Caco-2 (cell line): ENCODE measurements around the gene HIPK2. TPM values are rescaled to one million over a fixed set of nuclear protein-coding genes. Genes with fewer than 3 reads are reported as not detected.

ENCODE experiments used
- BruUV-seq: library from RNA; stranded (reverse); fragments of 400-500 nt; replicated peaks from 2 replicates; lab custom pipeline; 2021; lab: Mats Ljungman, UMichigan
- CTCF ChIA-PET: fragments of 300-600 bp; sonication (Branson Sonifier 250); formaldehyde crosslinking; loops from one replicate; lab custom pipeline; 2022; ENCODE audit warnings: antibody characterized with exemption; lab: Charles Lee
- POLR2A ChIA-PET: fragments of 300-600 bp; sonication (Branson Sonifier 250); formaldehyde crosslinking; loops from one replicate; lab custom pipeline; 2022; ENCODE audit warnings: antibody characterized with exemption; lab: Charles Lee
- DNase-seq, 2 experiments: peaks; one replicate each; pipeline versions ENCODE4 v3.0.0 to v3.0.0-alpha.2; 2020 to 2022
- H3K27me3 ChIP-seq: replicated peaks from 2 replicates; pipeline ENCODE4 v1.6.0; 2011; ENCODE audit warnings: low read length; ENCODE audit not compliant: control insufficient read depth, insufficient read depth
- H3K36me3 ChIP-seq: 2 replicates; pipeline ENCODE4 v1.5.1; 2011; ENCODE audit warnings: low read length; ENCODE audit not compliant: control insufficient read depth, insufficient read depth
- H3K4me1 ChIP-seq: fragments of 250-450 bp; sonication (Bioruptor Pico); 2 replicates; pipeline ENCODE4 v1.5.1; 2020; ENCODE audit warnings: mild to moderate bottlenecking
- H3K4me3 ChIP-seq: 2 replicates; pipeline ENCODE4 v1.5.1; 2011; ENCODE audit warnings: low read depth, mild to moderate bottlenecking, control low read depth, low read length
- H3K9me3 ChIP-seq: fragments of 250-450 bp; sonication (Bioruptor Pico); 2 replicates; pipeline ENCODE4 v1.5.1; 2020; ENCODE audit warnings: mild to moderate bottlenecking, moderate library complexity
- H3K27ac Mint-ChIP-seq: one replicate; pipeline ENCODE4 v1.8.0; 2022; ENCODE audit warnings: mixed read lengths; ENCODE audit not compliant: unreplicated experiment
- H3K27me3 Mint-ChIP-seq: one replicate; pipeline ENCODE4 v1.8.0; 2022; ENCODE audit warnings: mixed read lengths; ENCODE audit not compliant: insufficient read depth, unreplicated experiment
- H3K36me3 Mint-ChIP-seq: one replicate; pipeline ENCODE4 v1.8.0; 2022; ENCODE audit warnings: mild to moderate bottlenecking, mixed read lengths; ENCODE audit not compliant: insufficient read depth, unreplicated experiment
- H3K4me1 Mint-ChIP-seq: one replicate; pipeline ENCODE4 v1.8.0; 2022; ENCODE audit warnings: low read depth, mixed read lengths; ENCODE audit not compliant: unreplicated experiment
- H3K4me3 Mint-ChIP-seq: one replicate; pipeline ENCODE4 v1.8.0; 2022; ENCODE audit warnings: mild to moderate bottlenecking, moderate library complexity, mixed read lengths; ENCODE audit not compliant: unreplicated experiment
- H3K9me3 Mint-ChIP-seq: one replicate; pipeline ENCODE4 v1.8.0; 2022; ENCODE audit warnings: mixed read lengths; ENCODE audit not compliant: unreplicated experiment
- intact Hi-C: fragments of 100-400 bp; cut with micrococcal nuclease; formaldehyde crosslinking; loops from one replicate; pipeline ENCODE4 v1.10.0; 2022; ENCODE audit not compliant: unreplicated experiment
- total RNA-seq: library from RNA; stranded (reverse); gene quantifications from 2 replicates; pipeline ENCODE4 v1.2.3, GENCODE V29; 2022
- TF ChIP-seq, protein P1 (sequence below), 2 experiments: fragments of 200-600 bp in 1 of 2; IDR thresholded peaks; 1 replicate in 1 of 2; 2 replicates in 1 of 2; pipeline versions ENCODE4 v1.5.1 to v1.8.0; 2011 to 2022; ENCODE audit warnings: antibody characterized with exemption in 1 of 2, control low read depth in 1 of 2, inconsistent platforms in 1 of 2, low read depth in 1 of 2, low read length in 1 of 2, mild to moderate bottlenecking in 1 of 2, moderate library complexity in 1 of 2; ENCODE audit not compliant: insufficient read depth in 1 of 2, severe bottlenecking in 1 of 2, unreplicated experiment in 1 of 2

The HIPK2 gene
- total RNA-seq, 1 experiment from 2014 or later, result 42.8 TPM

DNA sequence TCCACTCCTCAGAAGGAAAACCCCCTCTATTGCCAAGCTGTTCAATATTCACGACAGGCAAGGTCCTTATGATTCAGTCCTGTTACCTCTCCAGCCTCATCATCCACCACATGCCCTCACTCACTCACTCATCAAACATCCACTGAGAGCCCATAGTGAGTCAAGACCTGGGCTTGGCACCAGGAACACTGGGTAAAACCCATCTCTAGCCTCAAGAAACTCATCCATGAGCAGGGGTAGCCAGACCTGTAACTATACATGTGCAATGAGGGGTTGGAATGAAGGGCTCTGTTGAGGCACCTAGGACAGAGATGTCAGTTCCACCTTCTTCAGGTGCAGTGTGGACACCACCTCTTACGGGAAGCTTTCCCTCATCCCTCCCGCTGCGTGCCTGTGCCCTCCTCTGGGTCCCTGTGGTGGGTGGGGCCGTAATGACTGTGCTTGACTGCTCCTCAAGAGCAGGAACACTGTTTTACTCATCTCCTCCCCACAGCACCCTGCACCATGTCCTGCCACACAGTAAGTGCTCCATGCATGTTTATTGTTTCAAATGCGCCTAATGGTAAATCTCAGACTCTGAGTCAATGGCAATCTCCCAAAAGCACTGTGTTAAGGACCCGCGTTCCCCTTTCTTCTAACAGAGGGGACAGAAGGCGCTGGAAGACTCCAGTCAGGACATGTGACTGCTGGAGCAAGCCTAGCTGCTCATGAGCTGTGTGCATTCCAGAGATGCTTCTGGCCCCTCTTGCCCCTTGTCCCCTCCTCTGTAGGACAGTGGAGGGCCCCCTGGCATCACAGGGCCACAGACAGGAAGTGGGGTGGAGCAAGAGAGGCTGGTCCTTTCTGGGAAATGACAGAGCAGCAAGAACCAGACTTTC is 95.4 kb downstream of the HIPK2 start:
- peaks cover 22% of the 10 kb centered on the region for H3K36me3 Mint-ChIP-seq

DNA sequence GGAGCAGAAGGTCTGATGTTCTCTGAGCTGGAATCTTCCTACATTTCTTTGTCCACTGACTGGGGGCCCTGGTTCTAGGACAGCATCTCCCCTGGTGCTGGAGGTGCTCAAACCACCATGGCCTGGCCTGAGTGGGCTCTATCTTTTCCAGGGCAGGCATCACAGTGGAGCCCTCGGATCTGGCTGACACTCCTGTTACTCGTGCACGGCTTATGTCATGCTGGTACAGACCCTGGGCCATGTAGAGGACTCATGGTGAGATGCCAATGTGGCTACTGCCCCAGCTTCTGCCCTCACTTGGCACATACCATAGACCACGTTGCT is 96.0 kb downstream of the HIPK2 start:
- Histone ChIP-seq H3K4me3 (no peak overlapping the region), H3K4me1 (peaks cover 64% of the 10 kb centered on the region), H3K36me3 (peaks cover 3% of the 10 kb centered on the region), H3K9me3 (no peaks in the 10 kb centered on the region), H3K27me3 (no peaks in the 10 kb centered on the region)
- no peaks in the 10 kb centered on the region for H3K27me3 Mint-ChIP-seq
- H3K36me3 Mint-ChIP-seq, result peaks cover 20% of the 10 kb centered on the region
- no TSS peak for BruUV-seq
- H3K4me1 Mint-ChIP-seq, result peaks cover 42% of the 10 kb centered on the region
- H3K4me3 Mint-ChIP-seq, result no peak overlapping the region
- intact Hi-C loops, result loop anchor here (5.0 kb wide), 1 partner anchor 56 kb away; no protein-coding TSS in a partner anchor
- peaks cover 13% of the 10 kb centered on the region for H3K9me3 Mint-ChIP-seq
- peak overlapping the region; percentile 98 for H3K27ac Mint-ChIP-seq
- no peak for DNase-seq
- ChIA-PET POLR2A (no interaction called here), CTCF (no interaction called here)
- TF ChIP-seq, protein P1, sequence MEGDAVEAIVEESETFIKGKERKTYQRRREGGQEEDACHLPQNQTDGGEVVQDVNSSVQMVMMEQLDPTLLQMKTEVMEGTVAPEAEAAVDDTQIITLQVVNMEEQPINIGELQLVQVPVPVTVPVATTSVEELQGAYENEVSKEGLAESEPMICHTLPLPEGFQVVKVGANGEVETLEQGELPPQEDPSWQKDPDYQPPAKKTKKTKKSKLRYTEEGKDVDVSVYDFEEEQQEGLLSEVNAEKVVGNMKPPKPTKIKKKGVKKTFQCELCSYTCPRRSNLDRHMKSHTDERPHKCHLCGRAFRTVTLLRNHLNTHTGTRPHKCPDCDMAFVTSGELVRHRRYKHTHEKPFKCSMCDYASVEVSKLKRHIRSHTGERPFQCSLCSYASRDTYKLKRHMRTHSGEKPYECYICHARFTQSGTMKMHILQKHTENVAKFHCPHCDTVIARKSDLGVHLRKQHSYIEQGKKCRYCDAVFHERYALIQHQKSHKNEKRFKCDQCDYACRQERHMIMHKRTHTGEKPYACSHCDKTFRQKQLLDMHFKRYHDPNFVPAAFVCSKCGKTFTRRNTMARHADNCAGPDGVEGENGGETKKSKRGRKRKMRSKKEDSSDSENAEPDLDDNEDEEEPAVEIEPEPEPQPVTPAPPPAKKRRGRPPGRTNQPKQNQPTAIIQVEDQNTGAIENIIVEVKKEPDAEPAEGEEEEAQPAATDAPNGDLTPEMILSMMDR (IDR thresholded peaks at IDR 0.05; ENCODE audit: insufficient read depth in 1 of 2, low read depth in 1 of 2, low read length in 1 of 2, severe bottlenecking in 1 of 2, unreplicated experiment in 1 of 2), result no peak

More for the DNA sequence above, 95.4 kb downstream of the HIPK2 start:
- no TSS peak for BruUV-seq
- Histone ChIP-seq H3K4me3 (no peak overlapping the region), H3K4me1 (peaks cover 64% of the 10 kb centered on the region), H3K36me3 (peaks cover 3% of the 10 kb centered on the region), H3K9me3 (no peaks in the 10 kb centered on the region), H3K27me3 (no peaks in the 10 kb centered on the region)
- Mint-ChIP-seq H3K4me3 (no peak overlapping the region), H3K4me1 (peaks cover 42% of the 10 kb centered on the region), H3K27me3 (no peaks in the 10 kb centered on the region), H3K9me3 (peaks cover 14% of the 10 kb centered on the region), H3K27ac (peak overlapping the region; percentile 98)
- CTCF ChIA-PET, result no interaction called here
- DNase-seq, result peak; percentile 70 to 86
- intact Hi-C loops, result loop anchor here (1.0 to 5.0 kb wide), 2 partner anchors 36 to 55 kb away; no protein-coding TSS in a partner anchor
- TF ChIP-seq, protein P1 (IDR thresholded peaks at IDR 0.05; ENCODE audit: insufficient read depth in 1 of 2, low read depth in 1 of 2, low read length in 1 of 2, severe bottlenecking in 1 of 2, unreplicated experiment in 1 of 2), result no peak
- POLR2A ChIA-PET, result interaction anchor here (0.7 kb wide), 1 partner anchor 17 kb away, joined by 3 read pairs; no protein-coding TSS in a partner anchor

DNA sequence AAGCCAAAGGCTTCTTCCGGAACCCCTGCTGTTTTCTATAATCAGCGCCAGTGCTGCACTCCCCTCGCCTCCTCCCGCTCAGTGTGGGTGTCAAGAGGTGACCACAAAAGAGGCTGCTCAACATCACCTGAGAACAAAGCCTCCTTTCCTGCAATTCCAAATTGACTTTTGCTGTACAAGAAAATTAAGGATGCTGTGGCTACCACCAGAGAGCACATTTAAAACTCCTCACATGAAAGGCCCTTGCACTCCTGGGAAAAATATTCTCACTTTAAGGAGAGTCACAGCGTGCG is 96.4 kb downstream of the HIPK2 start:
- Histone ChIP-seq H3K4me1 (peaks cover 64% of the 10 kb centered on the region), H3K36me3 (peaks cover 3% of the 10 kb centered on the region), H3K27me3 (no peaks in the 10 kb centered on the region), H3K9me3 (no peaks in the 10 kb centered on the region), H3K4me3 (no peak overlapping the region)
- ChIA-PET POLR2A (interaction anchor here (0.6 kb wide), 1 partner anchor 34 kb away, joined by 3 read pairs; no protein-coding TSS in a partner anchor), CTCF (no interaction called here)
- intact Hi-C loops, result loop anchor here (5.0 kb wide), 1 partner anchor 56 kb away; no protein-coding TSS in a partner anchor
- H3K4me3 Mint-ChIP-seq, result no peak overlapping the region
- H3K27ac Mint-ChIP-seq, result peak overlapping the region; percentile 98
- TF ChIP-seq, protein P1 (IDR thresholded peaks at IDR 0.05; ENCODE audit: insufficient read depth in 1 of 2, low read depth in 1 of 2, low read length in 1 of 2, severe bottlenecking in 1 of 2, unreplicated experiment in 1 of 2), result no peak
- H3K27me3 Mint-ChIP-seq, result no peaks in the 10 kb centered on the region
- BruUV-seq, result no TSS peak
- peaks cover 17% of the 10 kb centered on the region for H3K36me3 Mint-ChIP-seq
- H3K4me1 Mint-ChIP-seq, result peaks cover 42% of the 10 kb centered on the region
- no peak for DNase-seq
- peaks cover 9% of the 10 kb centered on the region for H3K9me3 Mint-ChIP-seq
